H4 (cell line): ENCODE results near the gene ITIH3. TPM values are rescaled to one million over a fixed set of nuclear protein-coding genes. Genes with fewer than 3 reads are reported as not detected.

Experiments used
- DNase-seq: peaks from one replicate; pipeline ENCODE4 v3.0.0-alpha.2; 2015; ENCODE audit warnings: low spot score
- total RNA-seq: library from RNA; depleted of rRNA; stranded (reverse); fragments of >200 nt; shearing (Covaris generic); gene quantifications from 2 replicates; pipeline ENCODE4 v1.2.3, GENCODE V29; 2014; rRNA removed

The ITIH3 gene
- total RNA-seq, 1 experiment from 2014 or later = not detected

- no peak for DNase-seq
Measured at GRCh38 chr3:52844290-52844975, 49.8 kb downstream of the ITIH3 start.

GRCh38 chr3:52845157-52845556, 50.6 kb downstream of the ITIH3 start:
- no peak for DNase-seq

GRCh38 chr3:52845691-52846431, 51.3 kb downstream of the ITIH3 start:
- DNase-seq = no peak

- DNase-seq = no peak
Measured at GRCh38 chr3:52846432-52846965, 51.9 kb downstream of the ITIH3 start.

- DNase-seq = no peak
Measured at GRCh38 chr3:52847241-52847640, 52.6 kb downstream of the ITIH3 start.

- DNase-seq = no peak
Measured at GRCh38 chr3:52847726-52848125, 53.1 kb downstream of the ITIH3 start.

GRCh38 chr3:52848617-52849016, 54.0 kb downstream of the ITIH3 start:
- no peak for DNase-seq

- no peak for DNase-seq
Measured at GRCh38 chr3:52849656-52850055, 55.1 kb downstream of the ITIH3 start.

GRCh38 chr3:52851348-52851747, 56.8 kb downstream of the ITIH3 start:
- peak; percentile 19 for DNase-seq

- DNase-seq = no peak
Measured at GRCh38 chr3:52852419-52852818, 57.8 kb downstream of the ITIH3 start.

GRCh38 chr3:52854013-52854412, 59.4 kb downstream of the ITIH3 start:
- no peak for DNase-seq

- no peak for DNase-seq
Measured at GRCh38 chr3:52856666-52857065, 62.1 kb downstream of the ITIH3 start.

- DNase-seq = no peak
Measured at GRCh38 chr3:52857133-52857532, 62.5 kb downstream of the ITIH3 start.

- DNase-seq = no peak
Measured at GRCh38 chr3:52857864-52858263, 63.3 kb downstream of the ITIH3 start.

Other genes with a start within 250 kb of the ITIH3 start
- gene PBRM1, start 108.9 kb upstream of the ITIH3 start, total RNA-seq = 17.3 and 17.4 TPM in 2 replicates
- 75.7 and 81.7 TPM in 2 replicates for gene GNL3, start 108.8 kb upstream of the ITIH3 start, total RNA-seq
- 67.5 and 82.7 TPM in 2 replicates for gene GLT8D1, start 89.0 kb upstream of the ITIH3 start, total RNA-seq
- 153 and 208 TPM in 2 replicates for gene SPCS1, start 88.7 kb upstream of the ITIH3 start, total RNA-seq
- 9.0 and 10.9 TPM in 2 replicates for gene NEK4, start 23.9 kb upstream of the ITIH3 start, total RNA-seq
- not detected in 2 replicates for gene ITIH1, start 17.2 kb upstream of the ITIH3 start, total RNA-seq
- gene ITIH4, start 35.9 kb downstream of the ITIH3 start, total RNA-seq = 0.10 and 6.1 TPM in 2 replicates
- not detected in 2 replicates for gene MUSTN1, start 40.2 kb downstream of the ITIH3 start, total RNA-seq
- 4.0 and 5.0 TPM in 2 replicates for gene STIMATE, start 102.8 kb downstream of the ITIH3 start, total RNA-seq